Activated T-helper 1 cell treated with Interleukin-2 at 50 U/mL for 16 hours (primary cell): ENCODE measurements around the gene NACC2.
A peak's percentile ranks its signal among the peaks of the same experiment; 100 is the strongest.

Experiments
- DNase-seq: peaks from one replicate; pipeline ENCODE4 v3.0.0-alpha.2; 2020; ENCODE audit warnings: low read depth

The NACC2 gene

GRCh38 chr9:135992486-135993408 is 102.3 kb downstream of the NACC2 start:
- peak; percentile 33 for DNase-seq

GRCh38 chr9:135991771-135992170 is 103.3 kb downstream of the NACC2 start:
- DNase-seq: no peak

- peak; percentile 27 for DNase-seq
Measured at GRCh38 chr9:135990468-135991429, 104.3 kb downstream of the NACC2 start.

- DNase-seq: no peak
Measured at GRCh38 chr9:135989722-135990467, 105.2 kb downstream of the NACC2 start.

GRCh38 chr9:135989157-135989556 is 105.9 kb downstream of the NACC2 start:
- no peak for DNase-seq

- DNase-seq: no peak
Measured at GRCh38 chr9:135988493-135988892, 106.6 kb downstream of the NACC2 start.

GRCh38 chr9:135987838-135988404 is 107.2 kb downstream of the NACC2 start:
- no peak for DNase-seq

- no peak for DNase-seq
Measured at GRCh38 chr9:135986605-135987004, 108.5 kb downstream of the NACC2 start.

GRCh38 chr9:135985889-135986288 is 109.2 kb downstream of the NACC2 start:
- no peak for DNase-seq

GRCh38 chr9:135985459-135985774 is 109.7 kb downstream of the NACC2 start:
- no peak for DNase-seq

- no peak for DNase-seq
Measured at GRCh38 chr9:135984072-135984710, 110.9 kb downstream of the NACC2 start.

GRCh38 chr9:135983208-135984071 is 111.6 kb downstream of the NACC2 start:
- no peak for DNase-seq

GRCh38 chr9:135982499-135983207 is 112.4 kb downstream of the NACC2 start:
- no peak for DNase-seq

- no peak for DNase-seq
Measured at GRCh38 chr9:135980926-135981630, 114.0 kb downstream of the NACC2 start.

- no peak for DNase-seq
Measured at GRCh38 chr9:135979547-135980166, 115.4 kb downstream of the NACC2 start.

GRCh38 chr9:135978642-135979546 is 116.2 kb downstream of the NACC2 start:
- peak; percentile 56 for DNase-seq

GRCh38 chr9:135976944-135977343 is 118.1 kb downstream of the NACC2 start:
- no peak for DNase-seq
